Measurements from ENCODE around the gene ZBTB48.
"Not testable (repeated sequence)": the region's sequence is repeated elsewhere in the genome, so short reads cannot be mapped to it uniquely, and the experiment has no call there.

Gene ZBTB48

GRCh38 chr1:6635910-6636760, 56.3 kb downstream of the ZBTB48 start:
- DNase-seq: peak; percentile 12

- not testable (repeated sequence) for DNase-seq
These were observed 57.0 kb downstream of the ZBTB48 start for GRCh38 chr1:6636778-6637177.

DNA sequence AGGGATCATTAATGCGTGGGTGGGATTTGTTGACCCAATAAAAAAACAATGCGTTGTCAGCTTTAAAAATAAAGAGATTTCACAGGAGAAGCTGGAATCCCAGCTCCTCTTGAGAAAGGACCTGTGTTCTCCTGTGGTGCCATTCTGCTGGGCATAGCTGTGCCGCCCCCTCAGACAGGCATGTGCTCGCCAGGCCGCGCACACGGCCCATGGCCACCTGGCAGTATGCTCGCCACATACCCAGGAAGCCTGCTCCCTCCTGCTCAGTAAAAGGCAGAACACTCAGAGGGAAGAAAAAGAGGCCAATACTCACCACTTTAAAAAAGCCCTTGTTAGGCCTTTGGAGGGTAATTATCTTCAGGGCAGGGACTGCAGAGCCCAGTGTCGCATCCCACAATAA, 58.0 kb downstream of the ZBTB48 start:
- no peak for DNase-seq

- DNase-seq: peak; percentile 52
These were observed 58.4 kb downstream of the ZBTB48 start for GRCh38 chr1:6638226-6638625.
